GM10248 (cell line): ENCODE results near the gene AGPAT2.

Experiments
- CTCF ChIA-PET: fragments of 300-600 bp; sonication (Branson Sonifier 250); formaldehyde crosslinking; extraction: SDS; loops from one replicate; lab custom pipeline; 2021; ENCODE audit warnings: antibody characterized with exemption; lab: Yijun Ruan, JAX
- POLR2A ChIA-PET: fragments of 350-650 bp; sonication (Branson Sonifier 250); formaldehyde crosslinking; extraction: SDS; loops from one replicate; lab custom pipeline; 2020; ENCODE audit warnings: antibody characterized with exemption; lab: Yijun Ruan, JAX
- DNase-seq: peaks from one replicate; pipeline ENCODE4 v3.0.0; 2012; ENCODE audit errors: extremely low spot score
- TF ChIP-seq, protein P1 (sequence below): IDR thresholded peaks from 2 replicates; pipeline ENCODE4 v1.5.1; 2012; ENCODE audit warnings: mild to moderate bottlenecking, low read depth; ENCODE audit errors: extremely low read depth, missing control alignments, control extremely low read depth

Gene AGPAT2

GRCh38 chr9:136653323-136654079 is 33.8 kb downstream of the AGPAT2 start:
- TF ChIP-seq, protein P1, sequence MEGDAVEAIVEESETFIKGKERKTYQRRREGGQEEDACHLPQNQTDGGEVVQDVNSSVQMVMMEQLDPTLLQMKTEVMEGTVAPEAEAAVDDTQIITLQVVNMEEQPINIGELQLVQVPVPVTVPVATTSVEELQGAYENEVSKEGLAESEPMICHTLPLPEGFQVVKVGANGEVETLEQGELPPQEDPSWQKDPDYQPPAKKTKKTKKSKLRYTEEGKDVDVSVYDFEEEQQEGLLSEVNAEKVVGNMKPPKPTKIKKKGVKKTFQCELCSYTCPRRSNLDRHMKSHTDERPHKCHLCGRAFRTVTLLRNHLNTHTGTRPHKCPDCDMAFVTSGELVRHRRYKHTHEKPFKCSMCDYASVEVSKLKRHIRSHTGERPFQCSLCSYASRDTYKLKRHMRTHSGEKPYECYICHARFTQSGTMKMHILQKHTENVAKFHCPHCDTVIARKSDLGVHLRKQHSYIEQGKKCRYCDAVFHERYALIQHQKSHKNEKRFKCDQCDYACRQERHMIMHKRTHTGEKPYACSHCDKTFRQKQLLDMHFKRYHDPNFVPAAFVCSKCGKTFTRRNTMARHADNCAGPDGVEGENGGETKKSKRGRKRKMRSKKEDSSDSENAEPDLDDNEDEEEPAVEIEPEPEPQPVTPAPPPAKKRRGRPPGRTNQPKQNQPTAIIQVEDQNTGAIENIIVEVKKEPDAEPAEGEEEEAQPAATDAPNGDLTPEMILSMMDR, result no peak
- POLR2A ChIA-PET, result no interaction called here
- CTCF ChIA-PET, result no interaction called here
- DNase-seq, result no peak

DNA sequence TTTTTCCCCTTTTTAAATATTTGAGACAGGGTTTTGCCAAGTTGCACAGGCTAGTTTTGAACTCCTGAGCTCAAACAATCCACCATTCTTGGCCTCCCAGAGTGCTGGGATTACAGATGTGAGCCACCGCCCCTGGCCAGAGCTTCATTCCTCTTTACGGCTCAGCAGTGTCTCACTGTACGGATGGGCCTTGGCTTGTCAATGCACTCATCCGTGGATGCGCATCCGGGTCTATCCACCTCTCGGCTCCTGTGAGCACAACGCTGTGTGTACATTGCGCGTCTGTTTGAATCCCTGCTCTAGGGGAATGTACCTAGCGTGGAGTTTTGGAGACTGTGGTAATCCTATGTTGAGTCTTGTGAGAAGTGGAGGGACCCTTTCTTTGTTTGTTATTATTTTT is 35.4 kb downstream of the AGPAT2 start:
- no peak for DNase-seq
- ChIA-PET POLR2A (no interaction called here), CTCF (interaction anchor here (1.3 kb wide), 1 partner anchor 166 kb away, joined by 5 read pairs; no protein-coding TSS in a partner anchor)
- TF ChIP-seq, protein P1, result no peak

- POLR2A ChIA-PET, result no interaction called here
- DNase-seq, result no peak
- CTCF ChIA-PET, result interaction anchor here (1.3 kb wide), 1 partner anchor 165 kb away, joined by 4 read pairs; no protein-coding TSS in a partner anchor
- TF ChIP-seq, protein P1, result no peak
These were observed 36.6 kb downstream of the AGPAT2 start for GRCh38 chr9:136650648-136651047.

DNA sequence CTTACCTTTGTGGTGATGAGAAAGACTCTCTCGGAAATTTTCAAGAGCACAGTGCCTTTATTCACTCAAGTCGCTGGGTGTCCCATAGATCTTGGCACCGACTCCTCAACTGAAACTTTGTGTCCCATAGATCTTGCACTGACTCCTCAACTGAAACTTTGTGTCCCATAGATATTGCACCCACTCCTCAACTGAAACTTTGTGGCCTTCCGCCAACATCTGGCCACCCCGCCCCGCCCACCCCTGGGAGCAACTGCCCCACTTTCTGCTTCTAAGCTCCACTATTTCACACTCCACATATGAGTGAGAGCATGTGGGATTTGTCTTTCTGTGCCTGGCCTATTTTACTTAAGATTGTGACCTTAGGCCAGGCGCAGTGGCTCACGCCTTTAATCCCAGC is 37.2 kb downstream of the AGPAT2 start:
- DNase-seq, result no peak
- TF ChIP-seq, protein P1, result no peak
- CTCF ChIA-PET, result interaction anchor here (1.0 to 1.3 kb wide), 2 partner anchors 162 to 165 kb away, joined by 3 to 4 read pairs; no protein-coding TSS in a partner anchor
- POLR2A ChIA-PET, result no interaction called here

DNA sequence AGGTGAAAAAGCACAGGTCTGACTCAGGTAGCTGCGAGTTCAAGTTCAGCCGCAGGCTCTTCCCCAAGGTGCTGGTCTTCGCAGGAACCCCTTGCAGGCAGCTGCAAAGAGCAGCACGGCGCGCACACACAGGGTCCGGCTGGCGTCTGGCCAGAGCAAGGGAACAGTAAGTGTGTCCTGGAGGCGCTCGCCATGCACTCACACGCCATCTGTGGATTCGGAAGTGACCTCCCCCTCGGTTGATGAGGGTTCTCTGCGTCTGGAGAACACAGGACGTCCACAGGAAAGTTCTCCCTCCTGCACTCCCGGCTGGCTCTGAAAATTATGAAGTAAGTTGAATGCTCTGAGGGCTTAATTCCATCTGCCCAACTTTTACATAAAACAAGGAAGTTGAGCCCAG is 38.5 kb downstream of the AGPAT2 start:
- POLR2A ChIA-PET, result no interaction called here
- TF ChIP-seq, protein P1, result no peak
- CTCF ChIA-PET, result interaction anchor here (7.5 kb wide), 1 partner anchor 162 kb away, joined by 76 read pairs; no protein-coding TSS in a partner anchor
- DNase-seq, result no peak

DNA sequence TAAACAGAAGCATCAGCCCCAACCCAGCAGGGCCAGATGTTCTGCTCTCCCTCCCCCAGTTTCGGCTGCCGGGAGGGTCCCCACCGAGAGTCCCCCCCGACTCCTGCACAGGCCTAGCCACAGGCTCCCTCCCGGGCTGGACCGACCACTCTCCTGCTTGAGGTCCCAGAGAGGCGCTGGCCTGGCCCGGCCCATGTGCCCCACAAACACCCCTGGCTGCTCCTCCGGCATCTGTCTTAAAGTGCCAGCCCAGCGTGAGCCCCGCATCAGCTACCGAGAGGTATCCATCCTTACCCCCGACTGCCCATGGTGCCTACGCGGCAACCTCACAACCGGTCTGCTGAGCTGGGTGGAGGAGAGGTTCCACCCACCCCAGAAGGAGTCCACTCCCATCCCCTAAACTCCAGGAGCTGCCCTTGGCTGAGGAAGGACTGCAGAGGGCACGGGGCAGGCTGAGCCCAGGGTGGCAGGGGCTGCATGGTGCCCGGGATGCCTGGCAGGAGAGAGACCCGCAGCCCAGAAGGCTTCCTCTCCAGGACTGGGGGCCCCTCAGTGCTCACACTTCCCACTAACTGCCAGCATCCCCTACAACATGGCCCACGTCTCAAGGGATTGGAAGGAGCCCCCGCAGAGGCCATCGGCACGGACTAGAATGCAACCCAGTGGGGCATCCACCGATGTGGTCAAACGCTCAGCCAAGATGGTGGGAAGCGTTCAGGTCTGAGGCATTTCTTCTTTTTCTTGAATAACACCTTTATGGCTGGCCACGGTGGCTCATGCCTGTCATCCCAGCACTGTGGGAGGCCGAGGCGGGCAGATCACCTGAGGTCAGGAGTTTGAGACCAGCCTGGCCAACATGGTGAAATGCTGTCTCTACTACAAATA is 40.2 kb downstream of the AGPAT2 start:
- CTCF ChIA-PET, result interaction anchor here (1.0 to 7.5 kb wide), 2 partner anchors 119 to 160 kb away, joined by 3 to 76 read pairs; no protein-coding TSS in a partner anchor
- POLR2A ChIA-PET, result no interaction called here
- TF ChIP-seq, protein P1, result no peak
- no peak for DNase-seq
